Measurements from ENCODE around the gene DZIP1L.

Gene DZIP1L

DNA sequence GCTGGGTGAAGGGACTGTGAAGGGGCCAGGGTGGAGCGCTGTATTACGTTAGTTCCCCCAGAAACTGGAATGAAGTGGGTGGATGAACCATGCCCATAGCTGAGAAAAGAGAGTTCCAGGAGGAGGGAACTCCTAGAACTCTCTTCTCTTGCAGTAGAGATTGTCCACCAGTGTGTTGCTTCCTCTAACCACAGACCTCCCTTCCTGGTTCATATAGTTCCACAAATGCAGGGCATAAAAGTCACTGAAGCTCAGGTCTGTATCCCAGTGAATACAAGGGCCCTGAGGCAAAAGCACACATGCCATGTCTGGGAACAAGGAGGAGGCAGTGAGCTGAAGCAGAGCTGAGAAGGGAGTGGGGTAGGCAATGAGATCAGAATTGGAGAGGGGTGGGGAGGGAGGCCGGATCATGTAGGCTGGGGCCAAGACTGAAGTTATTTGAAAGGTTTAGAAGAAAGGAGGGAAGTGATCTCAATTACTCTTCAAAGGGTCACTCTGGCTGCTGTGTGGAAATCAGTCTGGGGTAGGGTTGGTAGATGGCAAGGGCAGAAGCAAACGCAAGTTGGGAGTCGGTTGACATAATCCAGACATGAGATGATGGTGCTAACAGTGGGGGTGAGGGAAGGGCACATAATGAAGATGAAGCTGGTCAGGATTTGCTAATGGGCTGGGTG, 10.3 kb upstream of the DZIP1L start:
- TF ChIP-seq, protein P1, sequence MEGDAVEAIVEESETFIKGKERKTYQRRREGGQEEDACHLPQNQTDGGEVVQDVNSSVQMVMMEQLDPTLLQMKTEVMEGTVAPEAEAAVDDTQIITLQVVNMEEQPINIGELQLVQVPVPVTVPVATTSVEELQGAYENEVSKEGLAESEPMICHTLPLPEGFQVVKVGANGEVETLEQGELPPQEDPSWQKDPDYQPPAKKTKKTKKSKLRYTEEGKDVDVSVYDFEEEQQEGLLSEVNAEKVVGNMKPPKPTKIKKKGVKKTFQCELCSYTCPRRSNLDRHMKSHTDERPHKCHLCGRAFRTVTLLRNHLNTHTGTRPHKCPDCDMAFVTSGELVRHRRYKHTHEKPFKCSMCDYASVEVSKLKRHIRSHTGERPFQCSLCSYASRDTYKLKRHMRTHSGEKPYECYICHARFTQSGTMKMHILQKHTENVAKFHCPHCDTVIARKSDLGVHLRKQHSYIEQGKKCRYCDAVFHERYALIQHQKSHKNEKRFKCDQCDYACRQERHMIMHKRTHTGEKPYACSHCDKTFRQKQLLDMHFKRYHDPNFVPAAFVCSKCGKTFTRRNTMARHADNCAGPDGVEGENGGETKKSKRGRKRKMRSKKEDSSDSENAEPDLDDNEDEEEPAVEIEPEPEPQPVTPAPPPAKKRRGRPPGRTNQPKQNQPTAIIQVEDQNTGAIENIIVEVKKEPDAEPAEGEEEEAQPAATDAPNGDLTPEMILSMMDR (IDR thresholded peaks at IDR 0.05; ENCODE audit: borderline replicate concordance, extremely low read depth, low read length, poor library complexity, severe bottlenecking), result no peak
- TF ChIP-seq EZH2 (IDR thresholded peaks at IDR 0.05; ENCODE audit: borderline replicate concordance, low read depth, low read length, severe bottlenecking), result no peak
- Histone ChIP-seq H3K27ac (ENCODE audit: low read length) (no peak overlapping the region), H3K4me1 (ENCODE audit: insufficient read depth, low read length) (no peaks in the 10 kb centered on the region), H2AFZ (ENCODE audit: low read depth, low read length) (no peak overlapping the region), H3K36me3 (ENCODE audit: insufficient read depth, low read length) (no peaks in the 10 kb centered on the region), H3K9me3 (ENCODE audit: insufficient read depth, low read length, severe bottlenecking) (no peaks in the 10 kb centered on the region), H3K79me2 (ENCODE audit: insufficient read depth, low read length) (no peaks in the 10 kb centered on the region), H3K27me3 (ENCODE audit: insufficient read depth, low read length, poor library complexity) (peaks cover 14% of the 10 kb centered on the region), H3K4me2 (ENCODE audit: insufficient read depth, low read length) (no peak overlapping the region), H3K9ac (ENCODE audit: low read depth, low read length) (no peak overlapping the region), H3K4me3 (ENCODE audit: low read depth in 1 of 2, low read length in 2 of 2) (no peak overlapping the region), H4K20me1 (ENCODE audit: insufficient read depth, low read length) (no peaks in the 10 kb centered on the region)
- DNase-seq (no peak), ATAC-seq (ENCODE audit: insufficient read depth, low read depth) (no peak)

DNA sequence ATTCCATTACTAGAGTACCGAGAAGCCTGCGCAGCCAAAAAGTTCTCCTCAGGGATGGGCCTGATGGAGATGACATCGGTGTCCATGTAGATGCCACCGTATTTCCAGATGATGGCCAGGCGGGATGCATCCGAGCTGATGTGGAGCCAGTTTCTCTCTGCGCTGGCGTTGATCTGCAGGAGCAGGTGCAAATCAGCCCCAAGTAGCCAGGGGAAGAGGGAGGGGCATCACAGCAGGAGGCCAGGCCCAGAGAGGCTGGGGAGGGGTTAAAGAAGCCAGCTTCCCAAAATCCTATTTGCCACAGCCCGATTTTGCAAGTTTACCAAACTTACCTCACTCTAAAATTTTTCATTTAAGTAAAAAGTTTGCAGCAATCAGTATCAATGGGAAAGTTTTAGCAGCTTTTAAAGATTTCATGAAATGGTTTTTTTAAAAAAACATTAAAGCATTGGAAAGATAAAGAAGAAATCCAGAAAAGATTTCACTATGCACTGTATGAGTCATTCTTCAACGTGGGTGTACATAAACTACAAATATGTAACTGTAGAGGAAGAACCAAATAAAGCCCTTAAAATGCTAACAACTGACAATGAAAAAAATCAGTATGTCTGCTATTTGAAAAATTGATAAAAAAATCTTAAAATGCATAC, 9.4 kb upstream of the DZIP1L start:
- Histone ChIP-seq H3K27ac (ENCODE audit: low read length) (no peak overlapping the region), H3K4me1 (ENCODE audit: insufficient read depth, low read length) (no peaks in the 10 kb centered on the region), H3K27me3 (ENCODE audit: insufficient read depth, low read length, poor library complexity) (peaks cover 9% of the 10 kb centered on the region), H3K9ac (ENCODE audit: low read depth, low read length) (no peak overlapping the region), H3K79me2 (ENCODE audit: insufficient read depth, low read length) (no peaks in the 10 kb centered on the region), H3K36me3 (ENCODE audit: insufficient read depth, low read length) (no peaks in the 10 kb centered on the region), H4K20me1 (ENCODE audit: insufficient read depth, low read length) (no peaks in the 10 kb centered on the region), H2AFZ (ENCODE audit: low read depth, low read length) (no peak overlapping the region), H3K9me3 (ENCODE audit: insufficient read depth, low read length, severe bottlenecking) (no peaks in the 10 kb centered on the region), H3K4me3 (ENCODE audit: low read depth in 1 of 2, low read length in 2 of 2) (no peak overlapping the region), H3K4me2 (ENCODE audit: insufficient read depth, low read length) (no peak overlapping the region)
- DNase-seq (no peak), ATAC-seq (ENCODE audit: insufficient read depth, low read depth) (no peak)
- TF ChIP-seq, protein P1 (IDR thresholded peaks at IDR 0.05; ENCODE audit: borderline replicate concordance, extremely low read depth, low read length, poor library complexity, severe bottlenecking), result no peak
- TF ChIP-seq EZH2 (IDR thresholded peaks at IDR 0.05; ENCODE audit: borderline replicate concordance, low read depth, low read length, severe bottlenecking), result no peak

DNA sequence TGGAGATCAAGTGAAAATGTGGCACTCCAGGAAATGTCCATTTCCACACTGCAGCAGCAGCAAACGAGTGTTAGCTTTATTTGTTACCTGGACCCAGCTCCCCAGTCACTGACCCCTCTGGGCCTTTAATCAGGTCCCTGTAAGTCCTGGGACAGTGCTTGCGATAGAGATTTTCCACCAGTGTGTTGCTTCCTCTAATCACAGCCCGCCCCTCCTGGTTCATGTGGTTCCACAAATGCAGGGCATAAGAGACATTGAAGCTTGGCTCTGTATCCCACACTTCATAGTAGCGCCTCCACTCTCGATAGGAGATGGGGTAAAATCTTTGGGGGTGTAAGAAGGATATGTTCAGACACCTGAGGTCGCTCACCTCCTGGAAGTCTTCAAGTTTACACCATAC, 8.8 kb upstream of the DZIP1L start:
- H4K20me1 ChIP-seq (ENCODE audit: insufficient read depth, low read length), result no peaks in the 10 kb centered on the region
- no peak overlapping the region for H3K4me3 ChIP-seq (ENCODE audit: low read depth in 1 of 2, low read length in 2 of 2)
- H3K79me2 ChIP-seq (ENCODE audit: insufficient read depth, low read length), result no peaks in the 10 kb centered on the region
- no peak overlapping the region for H3K27ac ChIP-seq (ENCODE audit: low read length)
- peaks cover 6% of the 10 kb centered on the region for H3K27me3 ChIP-seq (ENCODE audit: insufficient read depth, low read length, poor library complexity)
- no peak overlapping the region for H3K4me2 ChIP-seq (ENCODE audit: insufficient read depth, low read length)
- no peaks in the 10 kb centered on the region for H3K36me3 ChIP-seq (ENCODE audit: insufficient read depth, low read length)
- TF ChIP-seq, protein P1 (IDR thresholded peaks at IDR 0.05; ENCODE audit: borderline replicate concordance, extremely low read depth, low read length, poor library complexity, severe bottlenecking), result no peak
- TF ChIP-seq EZH2 (IDR thresholded peaks at IDR 0.05; ENCODE audit: borderline replicate concordance, low read depth, low read length, severe bottlenecking), result no peak
- no peak overlapping the region for H3K9ac ChIP-seq (ENCODE audit: low read depth, low read length)
- DNase-seq (no peak), ATAC-seq (ENCODE audit: insufficient read depth, low read depth) (no peak)
- no peaks in the 10 kb centered on the region for H3K9me3 ChIP-seq (ENCODE audit: insufficient read depth, low read length, severe bottlenecking)
- H3K4me1 ChIP-seq (ENCODE audit: insufficient read depth, low read length), result no peaks in the 10 kb centered on the region
- no peak overlapping the region for H2AFZ ChIP-seq (ENCODE audit: low read depth, low read length)

All from DND-41 (cell line).